HAP-1 (cell line): ENCODE results near the gene SPEM2.
A peak's percentile ranks its signal among the peaks of the same experiment; 100 is the strongest.

Experiments
- DNase-seq, 2 experiments: peaks; one replicate each; pipeline ENCODE4 v3.0.0-alpha.2; 2016 to 2020; ENCODE audit warnings: low spot score in 2 of 2
- H3K27me3 ChIP-seq: fragments of 250-450 bp; sonication (Bioruptor Pico); 2 replicates; pipeline ENCODE4 v1.5.1; 2020; ENCODE audit warnings: low read depth, mild to moderate bottlenecking, moderate library complexity
- H3K36me3 ChIP-seq: fragments of 250-450 bp; sonication (Bioruptor Pico); replicated peaks from 2 replicates; pipeline ENCODE4 v1.5.1; 2020; ENCODE audit warnings: mild to moderate bottlenecking
- H3K4me1 ChIP-seq: fragments of 250-450 bp; sonication (Bioruptor Pico); 2 replicates; pipeline ENCODE4 v1.5.1; 2020; ENCODE audit warnings: mild to moderate bottlenecking
- H3K4me3 ChIP-seq: fragments of 250-450 bp; sonication (Bioruptor Pico); 2 replicates; pipeline ENCODE4 v1.5.1; 2020; ENCODE audit warnings: mild to moderate bottlenecking, moderate library complexity
- H3K9me3 ChIP-seq: fragments of 250-450 bp; sonication (Bioruptor Pico); 2 replicates; pipeline ENCODE4 v1.5.1; 2020; ENCODE audit warnings: mild to moderate bottlenecking, moderate library complexity
- in situ Hi-C: fragments of 300-500 bp; cut with MboI; formaldehyde crosslinking; loops from 3 replicates; pipeline ENCODE4 v1.14.3; 2020; ENCODE audit warnings: low sequenced_read_pairs, inconsistent platforms, mixed read lengths

Gene SPEM2

GRCh38 chr17:7436556-7437368 is 11.3 kb downstream of the SPEM2 start:
- Histone ChIP-seq H3K9me3 (no peaks in the 10 kb centered on the region), H3K36me3 (no peaks in the 10 kb centered on the region), H3K27me3 (no peaks in the 10 kb centered on the region; the same call in 1 of the 2 replicates), H3K4me1 (peaks cover 11% of the 10 kb centered on the region), H3K4me3 (peak overlapping the region; percentile 22)
- peak; percentile 82 to 84 for DNase-seq
- in situ Hi-C loops, result no loop called here

GRCh38 chr17:7437369-7437863 is 12.0 kb downstream of the SPEM2 start:
- DNase-seq, result no peak
- H3K36me3 ChIP-seq, result no peaks in the 10 kb centered on the region
- in situ Hi-C loops, result no loop called here
- peak overlapping the region; percentile 22 for H3K4me3 ChIP-seq
- H3K27me3 ChIP-seq, result no peaks in the 10 kb centered on the region; the same call in 1 of the 2 replicates
- H3K9me3 ChIP-seq, result no peaks in the 10 kb centered on the region
- peaks cover 11% of the 10 kb centered on the region for H3K4me1 ChIP-seq

GRCh38 chr17:7437950-7438614 is 12.7 kb downstream of the SPEM2 start:
- peak in 1 of 2 experiments; percentile 77 for DNase-seq
- peak overlapping the region; percentile 29 for H3K4me3 ChIP-seq
- H3K27me3 ChIP-seq, result no peaks in the 10 kb centered on the region; the same call in 1 of the 2 replicates
- no peaks in the 10 kb centered on the region for H3K36me3 ChIP-seq
- in situ Hi-C loops, result no loop called here
- H3K4me1 ChIP-seq, result peaks cover 11% of the 10 kb centered on the region
- H3K9me3 ChIP-seq, result no peaks in the 10 kb centered on the region

- in situ Hi-C loops, result no loop called here
- no peaks in the 10 kb centered on the region for H3K36me3 ChIP-seq
- peak overlapping the region; percentile 29 for H3K4me3 ChIP-seq
- no peaks in the 10 kb centered on the region; the same call in 1 of the 2 replicates for H3K27me3 ChIP-seq
- DNase-seq, result no peak
- H3K4me1 ChIP-seq, result peaks cover 11% of the 10 kb centered on the region
- H3K9me3 ChIP-seq, result no peaks in the 10 kb centered on the region
These were observed 13.4 kb downstream of the SPEM2 start for GRCh38 chr17:7438656-7439460.

- H3K9me3 ChIP-seq, result no peaks in the 10 kb centered on the region
- H3K4me1 ChIP-seq, result peaks cover 11% of the 10 kb centered on the region
- peak within 1 kb of the TSS; percentile 29 for H3K4me3 ChIP-seq
- DNase-seq, result no peak
- no peaks in the 10 kb centered on the region for H3K36me3 ChIP-seq
- in situ Hi-C loops, result no loop called here
- H3K27me3 ChIP-seq, result no peaks in the 10 kb centered on the region; the same call in 1 of the 2 replicates
These were observed 14.2 kb downstream of the SPEM2 start, which contains the start of gene FGF11 for GRCh38 chr17:7439462-7440112. Gene FGF11, plus strand, starts transcription at chr17:7439512. Its CDS starts 109 bp downstream, at chr17:7439621.

GRCh38 chr17:7440113-7440833 is 14.9 kb downstream of the SPEM2 start:
- peaks cover 11% of the 10 kb centered on the region for H3K4me1 ChIP-seq
- DNase-seq, result peak in 1 of 2 experiments; percentile 31
- no peaks in the 10 kb centered on the region; the same call in 1 of the 2 replicates for H3K27me3 ChIP-seq

GRCh38 chr17:7440834-7441195 is 15.4 kb downstream of the SPEM2 start:
- Histone ChIP-seq H3K9me3 (no peaks in the 10 kb centered on the region), H3K36me3 (no peaks in the 10 kb centered on the region), H3K4me1 (peaks cover 11% of the 10 kb centered on the region), H3K27me3 (no peaks in the 10 kb centered on the region; the same call in 1 of the 2 replicates), H3K4me3 (no peak overlapping the region)
- no peak for DNase-seq
- in situ Hi-C loops, result no loop called here

More at GRCh38 chr17:7440113-7440833, 14.9 kb downstream of the SPEM2 start:
- Histone ChIP-seq H3K4me3 (no peak overlapping the region), H3K36me3 (no peaks in the 10 kb centered on the region), H3K9me3 (no peaks in the 10 kb centered on the region)
- in situ Hi-C loops, result no loop called here

- Histone ChIP-seq H3K4me3 (no peak overlapping the region), H3K36me3 (no peaks in the 10 kb centered on the region), H3K4me1 (peaks cover 11% of the 10 kb centered on the region), H3K27me3 (no peaks in the 10 kb centered on the region; the same call in 1 of the 2 replicates), H3K9me3 (no peaks in the 10 kb centered on the region)
- in situ Hi-C loops, result no loop called here
- no peak for DNase-seq
These were observed 15.8 kb downstream of the SPEM2 start for GRCh38 chr17:7441266-7441665.

GRCh38 chr17:7442142-7442541 is 16.7 kb downstream of the SPEM2 start:
- H3K9me3 ChIP-seq, result no peaks in the 10 kb centered on the region
- no peaks in the 10 kb centered on the region; the same call in 1 of the 2 replicates for H3K27me3 ChIP-seq
- DNase-seq, result no peak
- in situ Hi-C loops, result no loop called here
- H3K36me3 ChIP-seq, result no peaks in the 10 kb centered on the region
- H3K4me3 ChIP-seq, result no peak overlapping the region
- peaks cover 7% of the 10 kb centered on the region for H3K4me1 ChIP-seq

- no peaks in the 10 kb centered on the region for H3K27me3 ChIP-seq
- no peak for DNase-seq
- no peaks in the 10 kb centered on the region for H3K9me3 ChIP-seq
- in situ Hi-C loops, result no loop called here
- no peak overlapping the region for H3K4me3 ChIP-seq
- H3K36me3 ChIP-seq, result no peaks in the 10 kb centered on the region
- no peaks in the 10 kb centered on the region for H3K4me1 ChIP-seq
These were observed 18.4 kb downstream of the SPEM2 start for GRCh38 chr17:7443499-7444485.

- H3K27me3 ChIP-seq, result no peaks in the 10 kb centered on the region
- H3K4me1 ChIP-seq, result no peaks in the 10 kb centered on the region
- H3K36me3 ChIP-seq, result no peaks in the 10 kb centered on the region
- DNase-seq, result no peak
- in situ Hi-C loops, result no loop called here
- H3K9me3 ChIP-seq, result no peaks in the 10 kb centered on the region
- H3K4me3 ChIP-seq, result no peak within 1 kb of the TSS
These were observed 19.5 kb downstream of the SPEM2 start, which contains the start of gene CHRNB1 for GRCh38 chr17:7444682-7445618. Gene CHRNB1, plus strand, starts transcription at chr17:7445061. Its CDS starts 67 bp downstream, at chr17:7445128.
